Measurements from ENCODE around the gene MXRA8.

MXRA8 gene

GRCh38 chr1:1306070-1306660 lies 52.2 kb downstream of the MXRA8 start:
- no peak for DNase-seq

GRCh38 chr1:1305300-1306069 lies 52.9 kb downstream of the MXRA8 start:
- DNase-seq, result peak; percentile 63 to 72

- no peak for DNase-seq
Measured at GRCh38 chr1:1304331-1305299, 53.7 kb downstream of the MXRA8 start.

- DNase-seq, result no peak
Measured at GRCh38 chr1:1303736-1304135, 54.6 kb downstream of the MXRA8 start.

- no peak for DNase-seq
Measured at GRCh38 chr1:1302951-1303509, 55.3 kb downstream of the MXRA8 start.

Data from activated CD4-positive, alpha-beta T cell treated with anti-CD3 and anti-CD28 coated beads, Interleukin-2, amount 50 U/mL, for 48 hours (primary cell).